Measurements from ENCODE around the gene SMURF2. TPM values are rescaled to one million over a fixed set of nuclear protein-coding genes. Genes with fewer than 3 reads are reported as not detected.

The SMURF2 gene
- total and polyA plus RNA-seq, 9 of the 15 experiments (the other 6 are each of a cell fraction or from before 2014, with no cell fraction given): 3.8 to 22.0 (median 14.8) TPM

DNA sequence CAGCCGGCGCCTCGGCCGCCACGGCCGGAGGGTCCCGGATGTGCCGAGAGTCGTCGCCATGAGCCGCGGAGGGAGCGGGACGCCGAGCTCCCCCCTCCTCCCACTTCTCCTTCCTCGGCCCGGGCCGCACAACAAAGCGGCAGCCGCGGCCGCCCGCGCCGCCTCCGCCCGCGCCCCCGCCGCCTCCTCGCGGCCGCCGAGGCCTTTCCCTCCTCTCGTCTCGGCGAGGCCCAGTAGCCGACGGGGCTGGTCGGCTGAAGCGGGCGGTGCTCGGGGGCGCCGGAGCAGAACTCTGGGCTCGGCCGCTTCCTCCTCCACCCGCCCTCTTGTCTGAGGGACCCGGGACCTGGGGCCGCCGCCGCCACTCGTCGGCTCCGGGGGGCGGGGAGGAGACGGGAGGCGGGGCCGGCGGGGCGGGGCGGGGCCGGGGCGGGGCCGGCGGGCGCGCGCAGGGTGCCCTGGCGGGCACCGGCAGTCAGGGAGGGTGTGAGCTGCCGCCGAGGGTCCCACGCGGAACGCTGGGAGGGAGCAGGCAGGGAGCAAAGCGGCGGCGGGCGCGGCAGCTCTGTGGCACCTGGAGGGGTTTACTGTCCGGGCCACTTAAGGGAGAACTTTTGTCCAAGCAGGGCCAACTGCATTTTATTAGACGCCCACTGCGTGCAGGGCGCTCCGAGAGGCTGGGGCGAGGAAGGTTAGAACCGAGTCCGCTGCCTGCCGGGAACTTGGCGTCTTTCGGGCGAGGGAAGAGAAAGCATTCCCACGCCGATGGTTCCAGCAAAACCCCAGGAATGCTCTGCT, at the start of gene SMURF2 (continued):
- TF ChIP-seq, protein P1, sequence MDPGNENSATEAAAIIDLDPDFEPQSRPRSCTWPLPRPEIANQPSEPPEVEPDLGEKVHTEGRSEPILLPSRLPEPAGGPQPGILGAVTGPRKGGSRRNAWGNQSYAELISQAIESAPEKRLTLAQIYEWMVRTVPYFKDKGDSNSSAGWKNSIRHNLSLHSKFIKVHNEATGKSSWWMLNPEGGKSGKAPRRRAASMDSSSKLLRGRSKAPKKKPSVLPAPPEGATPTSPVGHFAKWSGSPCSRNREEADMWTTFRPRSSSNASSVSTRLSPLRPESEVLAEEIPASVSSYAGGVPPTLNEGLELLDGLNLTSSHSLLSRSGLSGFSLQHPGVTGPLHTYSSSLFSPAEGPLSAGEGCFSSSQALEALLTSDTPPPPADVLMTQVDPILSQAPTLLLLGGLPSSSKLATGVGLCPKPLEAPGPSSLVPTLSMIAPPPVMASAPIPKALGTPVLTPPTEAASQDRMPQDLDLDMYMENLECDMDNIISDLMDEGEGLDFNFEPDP (CRISPR knock-in tag; IDR thresholded peaks at IDR 0.05): no peak
- TF ChIP-seq PHF8 (IDR thresholded peaks at IDR 0.05; ENCODE audit: borderline replicate concordance, low read length): peak; percentile 91; the same call in 1 of the 2 replicates
- no peak for TF ChIP-seq TAF7 (tag; IDR thresholded peaks at IDR 0.05)
- TF ChIP-seq, protein P2, sequence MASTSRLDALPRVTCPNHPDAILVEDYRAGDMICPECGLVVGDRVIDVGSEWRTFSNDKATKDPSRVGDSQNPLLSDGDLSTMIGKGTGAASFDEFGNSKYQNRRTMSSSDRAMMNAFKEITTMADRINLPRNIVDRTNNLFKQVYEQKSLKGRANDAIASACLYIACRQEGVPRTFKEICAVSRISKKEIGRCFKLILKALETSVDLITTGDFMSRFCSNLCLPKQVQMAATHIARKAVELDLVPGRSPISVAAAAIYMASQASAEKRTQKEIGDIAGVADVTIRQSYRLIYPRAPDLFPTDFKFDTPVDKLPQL (IDR thresholded peaks at IDR 0.05; ENCODE audit: extremely low read depth, insufficient read length): no peak
- no peak for TF ChIP-seq TCF7 (IDR thresholded peaks at IDR 0.05; ENCODE audit: borderline replicate concordance)
- TF ChIP-seq, protein P3, sequence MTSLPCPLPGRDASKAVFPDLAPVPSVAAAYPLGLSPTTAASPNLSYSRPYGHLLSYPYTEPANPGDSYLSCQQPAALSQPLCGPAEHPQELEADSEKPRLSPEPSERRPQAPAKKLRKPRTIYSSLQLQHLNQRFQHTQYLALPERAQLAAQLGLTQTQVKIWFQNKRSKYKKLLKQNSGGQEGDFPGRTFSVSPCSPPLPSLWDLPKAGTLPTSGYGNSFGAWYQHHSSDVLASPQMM (CRISPR knock-in tag; IDR thresholded peaks at IDR 0.05): no peak
- no peak for TF ChIP-seq NR2F6 (CRISPR knock-in tag; IDR thresholded peaks at IDR 0.05)
- TF ChIP-seq, protein P4, sequence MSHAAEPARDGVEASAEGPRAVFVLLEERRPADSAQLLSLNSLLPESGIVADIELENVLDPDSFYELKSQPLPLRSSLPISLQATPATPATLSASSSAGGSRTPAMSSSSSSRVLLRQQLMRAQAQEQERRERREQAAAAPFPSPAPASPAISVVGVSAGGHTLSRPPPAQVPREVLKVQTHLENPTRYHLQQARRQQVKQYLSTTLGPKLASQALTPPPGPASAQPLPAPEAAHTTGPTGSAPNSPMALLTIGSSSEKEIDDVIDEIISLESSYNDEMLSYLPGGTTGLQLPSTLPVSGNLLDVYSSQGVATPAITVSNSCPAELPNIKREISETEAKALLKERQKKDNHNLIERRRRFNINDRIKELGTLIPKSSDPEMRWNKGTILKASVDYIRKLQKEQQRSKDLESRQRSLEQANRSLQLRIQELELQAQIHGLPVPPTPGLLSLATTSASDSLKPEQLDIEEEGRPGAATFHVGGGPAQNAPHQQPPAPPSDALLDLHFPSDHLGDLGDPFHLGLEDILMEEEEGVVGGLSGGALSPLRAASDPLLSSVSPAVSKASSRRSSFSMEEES (CRISPR knock-in tag; IDR thresholded peaks at IDR 0.05): no peak
- TF ChIP-seq ZNF384 (IDR thresholded peaks at IDR 0.05; ENCODE audit: low read depth, low read length): no peak
- TF ChIP-seq, protein P5, sequence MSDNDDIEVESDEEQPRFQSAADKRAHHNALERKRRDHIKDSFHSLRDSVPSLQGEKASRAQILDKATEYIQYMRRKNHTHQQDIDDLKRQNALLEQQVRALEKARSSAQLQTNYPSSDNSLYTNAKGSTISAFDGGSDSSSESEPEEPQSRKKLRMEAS (CRISPR knock-in tag; IDR thresholded peaks at IDR 0.05): peak; percentile 35; the same call in 1 of the 2 replicates
- TF ChIP-seq ZNF134 (CRISPR knock-in tag; conservative IDR thresholded peaks at IDR 0.05): no peak
- no peak for TF ChIP-seq SMARCC2 (IDR thresholded peaks at IDR 0.05; ENCODE audit: low read depth)
- no peak for TF ChIP-seq KLF13 (tag; IDR thresholded peaks at IDR 0.05; ENCODE audit: borderline replicate concordance, low read depth)
- peak; percentile 83 for TF ChIP-seq POLR2H (tag; IDR thresholded peaks at IDR 0.05; ENCODE audit: low read depth)
- TF ChIP-seq BRCA1 (IDR thresholded peaks at IDR 0.05): no peak
- 0 out of 2 replicates have a peak, but pooled peaks have one; percentile 36 for TF ChIP-seq BRCA1 (CRISPR knock-in tag; IDR thresholded peaks at IDR 0.05)
- TF ChIP-seq TARDBP (IDR thresholded peaks at IDR 0.05): no peak
- TF ChIP-seq ZNF764 (CRISPR knock-in tag; IDR thresholded peaks at IDR 0.05; ENCODE audit: low read depth): no peak
- no peak for TF ChIP-seq ZBTB1 (CRISPR knock-in tag; IDR thresholded peaks at IDR 0.05; ENCODE audit: borderline replicate concordance, low read depth)
- no peak for TF ChIP-seq GABPB2 (CRISPR knock-in tag; conservative IDR thresholded peaks at IDR 0.05)
- TF ChIP-seq, protein P6, sequence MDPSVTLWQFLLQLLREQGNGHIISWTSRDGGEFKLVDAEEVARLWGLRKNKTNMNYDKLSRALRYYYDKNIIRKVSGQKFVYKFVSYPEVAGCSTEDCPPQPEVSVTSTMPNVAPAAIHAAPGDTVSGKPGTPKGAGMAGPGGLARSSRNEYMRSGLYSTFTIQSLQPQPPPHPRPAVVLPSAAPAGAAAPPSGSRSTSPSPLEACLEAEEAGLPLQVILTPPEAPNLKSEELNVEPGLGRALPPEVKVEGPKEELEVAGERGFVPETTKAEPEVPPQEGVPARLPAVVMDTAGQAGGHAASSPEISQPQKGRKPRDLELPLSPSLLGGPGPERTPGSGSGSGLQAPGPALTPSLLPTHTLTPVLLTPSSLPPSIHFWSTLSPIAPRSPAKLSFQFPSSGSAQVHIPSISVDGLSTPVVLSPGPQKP (CRISPR knock-in tag; IDR thresholded peaks at IDR 0.05): no peak
- TF ChIP-seq MTA3 (IDR thresholded peaks at IDR 0.05; ENCODE audit: borderline replicate concordance): 0 out of 2 replicates have a peak, but pooled peaks have one; percentile 14
- TF ChIP-seq BRF1 (IDR thresholded peaks at IDR 0.05; ENCODE audit: borderline replicate concordance, extremely low read depth, insufficient read length): no peak

All from K562 (cell line).